Mucosa of descending colon (tissue), 3 donors: ENCODE results near the gene HDAC4. TPM values are rescaled to one million over a fixed set of nuclear protein-coding genes. Genes with fewer than 3 reads are reported as not detected.

Experiments used
- ATAC-seq: fragments of 200-7000 bp; cut with Tn5 transposase; one replicate; pipeline ENCODE4 v1.9.1; 2020; ENCODE audit warnings: mild to moderate bottlenecking, moderate library complexity
- DNase-seq, 3 donors: peaks; one replicate each; pipeline ENCODE4 v3.0.0-alpha.2; 2020
- H3K36me3 ChIP-seq: fragments of 200-600 bp; one replicate; pipeline ENCODE4 v1.8.0; 2021; ENCODE audit warnings: low read depth, mild to moderate bottlenecking
- H3K4me1 ChIP-seq: fragments of 200-600 bp; one replicate; pipeline ENCODE4 v1.8.0; 2021; ENCODE audit warnings: low read depth, mild to moderate bottlenecking
- H3K4me3 ChIP-seq: fragments of 200-600 bp; one replicate; pipeline ENCODE4 v1.8.0; 2021; ENCODE audit warnings: mild to moderate bottlenecking
- H3K9me3 ChIP-seq: fragments of 200-600 bp; one replicate; pipeline ENCODE4 v1.8.0; 2021; ENCODE audit warnings: mild to moderate bottlenecking
- intact Hi-C, 2 donors: fragments of 100-400 bp; cut with DNase I in 1 of 2; cut with micrococcal nuclease in 1 of 2; formaldehyde crosslinking; loops; one replicate each; pipeline versions ENCODE4 v1.11.0 to v1.11.1; 2022; cut with DNase I, micrococcal nuclease
- total RNA-seq, 3 donors: library from RNA; stranded (reverse); fragmentation: NEBNext Ultra II Directional in 2 of 3; extraction: Animal tissue kit (Norgen Biotek cat#: 25700) in 2 of 3; gene quantifications; one replicate each; pipeline versions ENCODE4 v1.2.1 to v1.2.4, GENCODE V29; 2021 to 2023
- TF ChIP-seq, protein P1 (sequence below): fragments of 200-600 bp; IDR thresholded peaks from one replicate; pipeline ENCODE4 v1.8.0; 2022; ENCODE audit warnings: antibody characterized with exemption, mild to moderate bottlenecking
- donor health status: DM: no; HTN: no; CAD: no; lungs with moderate emphysema.
- donor health status: DM: no; HTN: no; CAD: no.
- donor health status: DM: no; HTN: yes; CAD: no.

HDAC4 gene
- total RNA-seq, 3 donors from 2014 or later: 41.4 to 147 (median 44.0) TPM

DNA sequence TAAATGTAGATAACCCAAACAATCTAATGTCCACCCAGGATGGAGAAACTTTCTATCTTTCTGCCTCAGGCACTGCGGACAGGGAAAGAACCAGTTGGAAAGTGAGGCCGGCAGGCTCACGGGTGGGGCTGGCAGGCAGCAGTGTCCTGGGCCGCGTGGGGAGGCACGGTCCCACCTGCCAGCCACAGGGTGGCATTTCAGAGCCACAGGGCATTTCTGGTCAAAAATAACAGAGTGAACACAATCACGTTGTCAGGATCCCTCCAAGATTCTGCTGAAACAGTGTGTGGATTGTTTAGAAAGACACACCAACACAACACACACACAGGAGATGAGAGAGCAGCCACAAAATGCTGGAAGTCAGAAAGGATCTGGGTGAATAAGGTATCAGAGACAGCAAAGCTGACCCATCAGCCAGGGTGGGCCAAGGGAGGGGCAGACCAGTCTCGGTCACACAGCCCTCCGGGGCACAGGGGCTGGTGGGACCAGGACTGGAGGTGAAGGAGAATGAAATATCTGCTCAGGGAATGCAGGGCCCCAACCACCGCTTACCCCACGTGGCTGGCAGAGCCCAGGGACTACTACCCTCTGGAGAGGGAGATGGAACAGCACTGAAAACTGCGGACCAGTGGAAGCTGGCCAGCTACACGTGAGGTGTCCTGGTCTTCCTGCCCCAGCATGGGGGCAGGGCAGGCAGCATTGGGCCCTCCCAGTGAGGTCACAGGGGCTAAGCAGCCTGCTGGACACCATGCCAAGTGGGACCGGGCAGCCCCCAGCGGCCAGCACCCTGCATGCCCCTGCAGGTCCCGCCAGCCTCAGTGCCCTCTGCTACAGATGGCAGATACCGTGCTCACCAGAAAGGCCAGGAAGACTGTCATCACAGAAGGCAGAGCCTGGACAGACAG lies 173.9 kb downstream of the HDAC4 start:
- Histone ChIP-seq H3K36me3 (no peaks in the 10 kb centered on the region), H3K4me1 (peaks cover 32% of the 10 kb centered on the region), H3K4me3 (no peak overlapping the region), H3K9me3 (no peaks in the 10 kb centered on the region)
- intact Hi-C loops: no loop called here
- ATAC-seq: no peak
- TF ChIP-seq, protein P1, sequence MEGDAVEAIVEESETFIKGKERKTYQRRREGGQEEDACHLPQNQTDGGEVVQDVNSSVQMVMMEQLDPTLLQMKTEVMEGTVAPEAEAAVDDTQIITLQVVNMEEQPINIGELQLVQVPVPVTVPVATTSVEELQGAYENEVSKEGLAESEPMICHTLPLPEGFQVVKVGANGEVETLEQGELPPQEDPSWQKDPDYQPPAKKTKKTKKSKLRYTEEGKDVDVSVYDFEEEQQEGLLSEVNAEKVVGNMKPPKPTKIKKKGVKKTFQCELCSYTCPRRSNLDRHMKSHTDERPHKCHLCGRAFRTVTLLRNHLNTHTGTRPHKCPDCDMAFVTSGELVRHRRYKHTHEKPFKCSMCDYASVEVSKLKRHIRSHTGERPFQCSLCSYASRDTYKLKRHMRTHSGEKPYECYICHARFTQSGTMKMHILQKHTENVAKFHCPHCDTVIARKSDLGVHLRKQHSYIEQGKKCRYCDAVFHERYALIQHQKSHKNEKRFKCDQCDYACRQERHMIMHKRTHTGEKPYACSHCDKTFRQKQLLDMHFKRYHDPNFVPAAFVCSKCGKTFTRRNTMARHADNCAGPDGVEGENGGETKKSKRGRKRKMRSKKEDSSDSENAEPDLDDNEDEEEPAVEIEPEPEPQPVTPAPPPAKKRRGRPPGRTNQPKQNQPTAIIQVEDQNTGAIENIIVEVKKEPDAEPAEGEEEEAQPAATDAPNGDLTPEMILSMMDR: no peak
- peak in 1 of 3 donors; percentile 31 for DNase-seq

DNA sequence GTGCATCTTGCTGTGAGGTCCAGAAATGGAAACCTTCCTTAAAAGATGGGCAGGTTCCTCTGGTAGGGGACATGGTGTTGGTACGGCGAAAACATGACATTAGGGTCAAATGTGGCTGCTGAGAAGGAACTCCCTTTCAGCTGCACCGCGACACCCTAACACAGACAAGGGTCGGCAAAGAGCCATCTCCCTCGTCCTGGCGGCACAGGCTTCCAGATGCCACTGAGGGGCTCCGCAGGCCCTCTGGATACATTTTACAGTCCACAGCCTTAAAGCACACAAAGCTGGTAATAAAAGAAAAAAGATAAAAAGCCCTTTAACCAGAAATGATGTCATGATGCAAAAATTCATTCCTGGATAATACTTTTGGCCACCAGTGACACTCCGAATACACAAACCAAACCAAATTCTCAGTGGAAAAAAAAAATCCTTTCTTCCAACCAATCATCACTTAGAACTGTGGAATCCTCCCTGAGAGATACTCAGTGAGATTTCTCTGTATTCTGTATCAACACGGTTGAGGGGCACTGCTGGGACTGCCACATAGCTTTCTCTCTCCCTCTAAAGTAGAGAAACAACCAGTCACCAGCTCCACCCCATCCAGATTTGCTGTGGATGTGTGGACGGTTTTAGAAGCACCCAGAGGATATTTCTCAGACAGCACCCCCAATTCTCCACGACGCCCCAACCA lies 174.8 kb downstream of the HDAC4 start:
- no peak overlapping the region for H3K4me3 ChIP-seq
- intact Hi-C loops: no loop called here
- no peaks in the 10 kb centered on the region for H3K9me3 ChIP-seq
- DNase-seq (peak in 1 of 3 donors; percentile 23), ATAC-seq (no peak)
- no peaks in the 10 kb centered on the region for H3K36me3 ChIP-seq
- TF ChIP-seq, protein P1: no peak
- H3K4me1 ChIP-seq: peaks cover 37% of the 10 kb centered on the region

DNA sequence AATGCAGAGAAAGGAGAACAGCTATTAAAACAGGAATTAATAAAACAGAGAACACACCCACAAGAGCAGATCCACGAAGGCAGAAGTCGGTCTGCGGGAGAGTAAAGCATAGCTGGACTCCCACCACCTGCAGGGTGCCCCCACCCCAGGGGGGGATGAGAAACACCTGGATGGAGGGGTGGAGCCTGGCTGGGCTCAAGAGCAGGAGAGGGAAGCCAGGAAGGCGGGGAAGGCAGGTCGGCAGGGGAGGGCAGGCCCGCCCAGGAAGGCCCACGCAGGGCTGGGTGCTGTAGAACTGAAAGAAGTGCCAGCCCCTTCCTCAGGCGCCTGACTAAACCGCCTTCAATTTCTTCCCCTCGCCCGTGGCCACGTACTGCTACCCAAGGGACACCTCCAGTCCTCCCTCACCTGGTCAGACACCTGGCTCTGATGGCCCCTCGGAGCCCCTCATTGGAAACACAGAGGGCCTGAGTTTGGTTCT lies 175.4 kb downstream of the HDAC4 start:
- no peaks in the 10 kb centered on the region for H3K9me3 ChIP-seq
- H3K4me3 ChIP-seq: no peak overlapping the region
- TF ChIP-seq, protein P1: no peak
- intact Hi-C loops: no loop called here
- H3K4me1 ChIP-seq: peaks cover 37% of the 10 kb centered on the region
- H3K36me3 ChIP-seq: no peaks in the 10 kb centered on the region
- DNase-seq: peak in 1 of 3 donors; percentile 36
- no peak for ATAC-seq

DNA sequence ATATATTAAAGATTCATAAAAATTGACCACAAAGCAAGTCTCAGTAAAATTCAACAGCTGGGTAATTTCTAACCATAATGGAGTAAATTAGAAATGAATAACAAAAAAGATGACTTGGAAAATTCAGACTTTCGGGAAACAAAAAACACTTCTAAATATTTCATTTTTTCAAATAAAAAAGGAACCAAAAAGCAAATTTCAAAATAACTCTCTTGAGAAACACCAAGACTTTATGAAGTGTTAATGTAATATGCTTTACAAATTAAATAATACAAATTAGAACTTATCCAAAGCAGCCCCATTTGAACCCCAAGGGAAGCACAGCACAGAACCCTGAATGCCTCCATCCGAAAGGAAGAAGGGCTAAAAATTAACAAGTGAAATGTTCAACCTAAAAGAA lies 175.9 kb downstream of the HDAC4 start:
- Histone ChIP-seq H3K4me1 (peaks cover 37% of the 10 kb centered on the region), H3K9me3 (no peaks in the 10 kb centered on the region), H3K4me3 (no peak overlapping the region), H3K36me3 (no peaks in the 10 kb centered on the region)
- DNase-seq (no peak), ATAC-seq (no peak)
- intact Hi-C loops: no loop called here
- TF ChIP-seq, protein P1: no peak

DNA sequence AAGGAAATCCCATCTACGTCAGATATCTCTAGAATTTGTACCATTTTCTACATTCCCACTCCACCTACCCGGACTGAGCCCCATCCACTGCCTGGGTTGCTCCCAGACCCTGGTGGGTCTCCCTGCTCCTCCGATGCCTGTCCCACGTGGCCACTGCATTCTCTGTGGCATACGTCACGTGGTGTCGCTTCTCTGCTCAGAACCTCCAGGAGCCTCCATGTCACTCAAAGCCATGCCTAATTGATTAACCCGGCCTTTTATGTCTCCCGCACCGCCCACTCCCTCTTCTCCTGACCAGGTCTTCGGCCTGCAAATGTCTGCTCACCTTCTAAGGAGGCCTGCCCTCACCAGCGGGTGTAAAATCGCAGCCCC lies 176.6 kb downstream of the HDAC4 start:
- TF ChIP-seq, protein P1: no peak
- Histone ChIP-seq H3K9me3 (no peaks in the 10 kb centered on the region), H3K36me3 (no peaks in the 10 kb centered on the region), H3K4me3 (no peak overlapping the region), H3K4me1 (peaks cover 37% of the 10 kb centered on the region)
- DNase-seq (peak in 1 of 3 donors; percentile 26), ATAC-seq (no peak)
- intact Hi-C loops: no loop called here
